ENCODE measurements around the gene NCAPG. TPM values are rescaled to one million over a fixed set of nuclear protein-coding genes. Genes with fewer than 3 reads are reported as not detected.

Gene NCAPG, protein sequence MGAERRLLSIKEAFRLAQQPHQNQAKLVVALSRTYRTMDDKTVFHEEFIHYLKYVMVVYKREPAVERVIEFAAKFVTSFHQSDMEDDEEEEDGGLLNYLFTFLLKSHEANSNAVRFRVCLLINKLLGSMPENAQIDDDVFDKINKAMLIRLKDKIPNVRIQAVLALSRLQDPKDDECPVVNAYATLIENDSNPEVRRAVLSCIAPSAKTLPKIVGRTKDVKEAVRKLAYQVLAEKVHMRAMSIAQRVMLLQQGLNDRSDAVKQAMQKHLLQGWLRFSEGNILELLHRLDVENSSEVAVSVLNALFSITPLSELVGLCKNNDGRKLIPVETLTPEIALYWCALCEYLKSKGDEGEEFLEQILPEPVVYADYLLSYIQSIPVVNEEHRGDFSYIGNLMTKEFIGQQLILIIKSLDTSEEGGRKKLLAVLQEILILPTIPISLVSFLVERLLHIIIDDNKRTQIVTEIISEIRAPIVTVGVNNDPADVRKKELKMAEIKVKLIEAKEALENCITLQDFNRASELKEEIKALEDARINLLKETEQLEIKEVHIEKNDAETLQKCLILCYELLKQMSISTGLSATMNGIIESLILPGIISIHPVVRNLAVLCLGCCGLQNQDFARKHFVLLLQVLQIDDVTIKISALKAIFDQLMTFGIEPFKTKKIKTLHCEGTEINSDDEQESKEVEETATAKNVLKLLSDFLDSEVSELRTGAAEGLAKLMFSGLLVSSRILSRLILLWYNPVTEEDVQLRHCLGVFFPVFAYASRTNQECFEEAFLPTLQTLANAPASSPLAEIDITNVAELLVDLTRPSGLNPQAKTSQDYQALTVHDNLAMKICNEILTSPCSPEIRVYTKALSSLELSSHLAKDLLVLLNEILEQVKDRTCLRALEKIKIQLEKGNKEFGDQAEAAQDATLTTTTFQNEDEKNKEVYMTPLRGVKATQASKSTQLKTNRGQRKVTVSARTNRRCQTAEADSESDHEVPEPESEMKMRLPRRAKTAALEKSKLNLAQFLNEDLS
- total RNA-seq = 1 to 10 TPM; 2.8 to 4.4 TPM
- long read RNA-seq, full-length matches to known transcripts = 4 of 8 reads
- long read RNA-seq, partial matches to known transcripts = 3 of 8 reads
- long read RNA-seq, other reads (novel, unspliced or antisense) = 1 of 8 reads

DNA sequence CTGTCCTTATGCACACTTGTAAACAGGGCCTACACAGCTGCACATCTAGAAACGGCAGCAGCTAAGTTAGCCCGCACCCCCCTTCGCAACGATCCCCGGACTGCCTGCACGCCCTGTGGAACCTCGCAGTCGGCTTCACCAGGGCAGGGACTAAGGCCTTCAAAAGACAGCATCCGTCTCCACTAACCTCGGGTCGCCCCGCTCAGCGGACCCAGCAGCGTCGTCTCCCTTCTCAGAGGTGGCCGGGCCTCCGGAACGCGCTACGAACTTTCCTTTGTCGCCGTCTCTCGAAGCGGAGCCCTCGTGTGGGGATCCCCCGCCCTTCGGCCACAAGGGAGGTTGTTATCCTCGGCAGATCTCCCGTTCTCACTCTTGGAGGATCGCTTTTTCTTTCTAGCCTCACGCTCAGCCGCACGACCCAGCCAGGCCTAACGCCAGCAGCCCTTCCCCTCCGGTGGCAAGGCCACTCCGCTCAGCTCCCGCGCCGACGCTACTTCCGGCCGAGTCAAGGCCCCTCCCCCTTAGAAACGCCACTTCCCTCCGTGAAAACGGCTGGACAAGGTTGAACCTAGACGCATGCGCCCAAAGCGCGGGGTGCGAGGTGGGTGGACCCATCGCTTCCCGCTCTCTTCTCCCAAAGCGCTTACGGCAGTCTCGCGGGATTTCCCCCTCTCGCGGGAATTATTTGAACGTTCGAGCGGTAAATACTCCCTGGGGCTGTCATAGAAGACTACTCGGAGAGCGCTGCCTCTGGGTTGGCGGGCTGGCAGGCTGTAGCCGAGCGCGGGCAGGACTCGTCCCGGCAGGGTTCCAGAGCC, at the start of gene NCAPG, which contains the start of gene DCAF16:
Gene NCAPG, plus strand, starts transcription at position 720 of the 818 bp plus-strand sequence. CDS start 99 bp downstream, outside the sequence.
Gene DCAF16, minus strand, starts transcription at position 498 of the 818 bp plus-strand sequence. CDS start 6,616 bp downstream, outside the sequence.
- peak; percentile 97 for ATAC-seq
- peak; percentile 99 for DNase-seq
- intact Hi-C loops (cut with DNase I, micrococcal nuclease) = loop anchor here in 1 of 2 donors (10.0 kb wide), 1 partner anchor 214 kb away; the partner anchor contains the start of gene LCORL

DNA sequence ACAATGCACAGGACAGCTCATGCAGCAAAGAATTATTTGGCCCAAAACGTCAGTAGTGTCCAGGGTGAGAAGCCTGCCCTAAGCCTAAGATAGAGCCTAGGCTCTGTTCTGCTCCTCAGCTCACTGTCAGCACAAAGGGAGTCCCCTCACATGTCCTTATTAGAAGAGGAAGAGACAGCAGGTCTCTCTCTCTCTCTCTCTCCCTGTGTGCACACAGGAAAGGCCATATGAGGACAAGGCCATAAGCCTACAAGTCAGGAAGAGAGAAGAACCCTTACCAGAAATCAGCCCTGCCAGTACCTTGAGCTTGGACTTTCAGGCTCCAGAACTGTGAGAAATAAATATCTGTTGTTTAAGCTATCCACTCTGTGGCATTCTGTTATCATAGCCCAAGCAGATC, 49.7 kb upstream of the NCAPG start:
- intact Hi-C loops (cut with DNase I, micrococcal nuclease) = no loop called here
- ATAC-seq (no peak), DNase-seq (no peak)

DNA sequence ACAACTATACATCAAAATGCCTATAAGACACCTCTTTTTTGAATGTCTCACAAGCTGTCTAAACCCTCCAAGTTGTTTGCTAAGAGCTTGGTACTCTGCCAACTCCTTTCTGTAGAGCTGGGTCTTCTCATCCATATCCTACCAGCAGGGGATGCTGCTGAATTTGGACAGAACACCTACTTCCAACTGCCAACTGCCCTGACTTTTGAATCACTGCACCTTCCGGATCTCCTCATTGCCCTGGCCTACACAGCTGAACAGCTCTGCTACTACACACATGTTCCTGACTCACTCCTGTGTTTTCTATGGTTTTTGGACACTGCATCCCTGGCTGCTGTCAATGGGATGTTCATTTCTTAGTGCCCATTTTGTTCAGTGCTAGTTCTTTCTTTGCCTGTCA, 48.1 kb upstream of the NCAPG start:
- ATAC-seq (no peak), DNase-seq (no peak)
- intact Hi-C loops (cut with DNase I, micrococcal nuclease) = no loop called here

DNA sequence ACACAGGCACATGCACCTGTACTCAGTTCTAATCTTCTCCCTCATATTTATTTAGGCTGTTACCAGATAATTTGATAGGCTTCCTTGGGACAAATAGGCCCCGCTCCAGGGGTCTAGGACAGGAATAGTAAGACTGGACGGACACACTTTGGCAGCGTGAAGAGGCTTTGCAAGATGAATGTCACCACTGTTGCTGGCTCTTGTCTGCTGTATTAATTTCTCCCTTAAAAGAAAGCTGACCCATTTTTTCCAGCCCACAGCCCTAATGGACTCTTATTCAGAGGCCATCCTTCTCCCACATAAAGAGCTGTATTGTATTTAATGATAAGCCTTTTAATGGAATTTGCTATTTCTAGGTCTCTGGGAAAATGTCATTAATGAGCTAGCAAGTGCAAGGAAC, 47.4 kb upstream of the NCAPG start:
- intact Hi-C loops (cut with DNase I, micrococcal nuclease) = no loop called here
- ATAC-seq (no peak), DNase-seq (no peak)

DNA sequence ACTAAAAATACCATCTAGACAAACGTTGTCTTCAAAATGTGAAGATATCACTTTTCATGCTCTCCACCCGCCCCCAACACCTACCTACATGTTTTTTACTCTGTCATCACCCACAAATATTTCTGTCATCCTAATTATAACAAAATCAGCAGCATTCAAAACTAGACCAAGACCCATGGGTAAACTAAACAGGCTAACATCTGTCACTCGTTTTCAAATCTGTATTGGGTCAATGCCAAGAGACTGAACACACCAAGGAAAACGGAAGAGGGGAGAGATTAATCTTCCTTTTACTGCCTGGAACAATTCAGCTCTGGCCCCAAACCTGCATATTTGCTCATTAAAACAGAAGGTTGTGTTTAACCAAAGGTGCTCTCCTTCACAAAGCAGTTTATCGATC, 46.8 kb upstream of the NCAPG start:
- ATAC-seq = no peak
- DNase-seq = no peak
- intact Hi-C loops (cut with DNase I, micrococcal nuclease) = no loop called here

DNA sequence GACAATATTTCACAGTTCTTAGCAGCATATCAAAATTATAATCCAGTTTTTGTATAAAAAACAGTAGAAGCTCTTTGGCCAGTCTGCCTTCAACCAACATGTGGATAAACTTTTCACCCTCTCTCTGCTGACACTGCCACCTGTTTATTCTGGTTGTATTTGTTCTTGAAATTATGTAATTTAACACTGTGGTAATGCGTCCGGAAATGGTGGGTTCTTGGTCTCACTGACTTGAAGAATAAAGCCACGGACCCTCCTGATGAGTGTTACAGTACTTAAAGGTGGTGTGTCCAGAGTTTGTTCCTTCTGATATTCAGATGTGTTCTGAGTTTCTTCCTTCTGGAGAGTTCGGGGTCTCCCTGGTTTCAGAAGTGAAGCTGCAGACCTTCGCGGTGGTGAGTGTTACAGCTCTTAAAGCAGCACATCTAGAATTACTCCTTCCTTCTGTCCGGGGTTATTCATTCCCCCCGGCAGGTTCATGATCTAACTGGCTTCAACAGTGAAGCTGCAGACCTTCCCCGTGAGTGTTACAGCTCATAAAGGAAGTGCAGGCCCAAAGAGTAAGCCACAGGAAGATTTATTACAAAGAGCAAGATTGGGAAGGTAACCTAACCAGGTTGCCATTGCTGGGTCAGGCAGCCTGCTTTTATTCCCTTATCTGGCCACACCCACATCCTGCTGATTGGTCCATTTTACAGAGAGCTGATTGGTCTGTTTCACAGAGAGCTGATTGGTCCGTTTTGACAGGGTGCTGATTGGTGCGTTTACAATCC, 45.1 kb upstream of the NCAPG start:
- intact Hi-C loops (cut with DNase I, micrococcal nuclease) = no loop called here
- no peak for ATAC-seq
- DNase-seq = no peak

DNA sequence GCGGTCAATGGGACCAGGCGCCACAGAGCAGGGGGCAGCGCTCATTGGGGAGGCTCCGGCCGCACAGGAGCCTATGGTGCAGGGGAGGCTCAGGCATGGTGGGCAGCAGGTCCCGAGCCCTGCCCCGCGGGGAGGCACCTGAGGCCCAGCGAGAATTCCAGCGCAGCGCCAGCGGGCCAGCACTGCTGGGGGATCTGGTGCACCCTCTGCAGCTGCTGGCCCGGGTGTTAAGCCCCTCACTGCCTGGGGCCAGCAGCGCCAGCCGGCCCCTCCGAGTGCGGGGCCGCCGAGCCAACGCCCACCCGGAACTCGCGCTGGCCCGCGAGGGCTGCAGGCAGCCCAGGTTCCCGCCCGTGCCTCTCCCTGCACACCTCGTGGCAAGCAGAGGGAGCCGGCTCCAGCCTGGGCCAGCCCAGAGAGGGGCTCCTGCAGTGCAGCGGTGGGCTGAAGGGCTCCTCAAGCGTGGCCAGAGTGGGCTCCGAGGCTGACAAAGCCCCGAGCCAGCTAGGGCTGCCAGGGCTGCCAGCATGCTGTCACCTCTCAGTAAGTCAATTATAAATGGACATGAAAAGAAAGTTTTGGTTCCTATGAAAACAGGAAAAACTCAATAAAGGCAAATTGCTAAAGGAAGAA, 43.8 kb upstream of the NCAPG start:
- DNase-seq (no peak), ATAC-seq (no peak)
- intact Hi-C loops (cut with DNase I, micrococcal nuclease) = no loop called here

DNA sequence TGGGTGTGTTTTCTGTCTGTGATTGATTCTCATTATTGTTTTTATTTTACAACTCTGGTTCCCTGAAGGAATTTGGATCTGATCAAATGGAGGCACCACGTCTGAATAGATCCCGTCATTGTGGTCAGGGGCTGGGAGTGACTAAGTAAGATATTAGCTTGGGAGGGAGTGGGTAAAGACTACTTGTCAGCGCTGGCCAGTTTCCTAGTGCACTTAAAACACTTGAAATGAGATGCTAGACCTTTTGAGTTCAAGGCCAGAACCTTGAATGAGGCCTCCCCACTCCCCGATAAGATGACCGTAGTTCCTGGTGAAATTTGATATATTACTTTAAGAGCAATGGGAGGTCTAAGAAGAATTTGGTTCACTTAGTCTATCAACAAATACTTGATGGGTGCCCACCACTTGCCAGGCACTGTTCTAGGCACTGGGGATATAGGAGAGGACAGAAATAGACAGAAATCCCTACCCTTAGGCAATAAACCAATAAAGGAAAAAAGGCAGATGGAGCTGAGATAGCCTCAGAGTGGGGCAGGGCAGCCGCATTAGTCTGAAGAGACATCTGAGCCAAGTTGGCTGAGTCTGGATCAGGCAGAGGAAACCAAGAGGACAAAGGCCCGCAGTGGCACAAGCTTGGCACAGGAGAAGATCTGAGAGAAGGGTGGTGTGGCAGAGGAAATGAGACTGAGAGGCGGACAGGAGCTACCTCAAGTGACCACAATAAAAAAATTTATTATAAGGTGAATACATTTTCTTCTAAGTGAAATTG, 41.2 kb upstream of the NCAPG start:
- DNase-seq (no peak), ATAC-seq (no peak)
- intact Hi-C loops (cut with DNase I, micrococcal nuclease) = no loop called here

DNA sequence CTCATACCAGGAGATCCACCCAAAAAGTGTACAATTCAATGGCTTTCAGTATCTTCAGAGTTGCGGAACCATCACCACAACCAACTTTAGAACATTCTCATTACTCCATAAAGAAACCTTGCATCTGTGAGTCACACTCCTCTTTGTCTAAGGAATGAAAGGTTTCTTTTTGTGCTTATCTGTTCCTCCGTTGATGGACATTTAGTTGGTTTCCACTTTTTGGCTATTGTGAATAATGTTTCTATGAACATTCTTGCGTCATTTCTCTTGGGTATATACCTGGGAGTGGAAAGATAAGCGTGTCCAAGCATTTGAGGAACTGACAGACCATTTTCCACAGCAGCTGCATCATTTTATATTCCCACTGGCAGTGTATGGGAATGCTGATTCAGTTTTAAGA, 39.9 kb upstream of the NCAPG start:
- DNase-seq (no peak), ATAC-seq (no peak)
- intact Hi-C loops (cut with DNase I, micrococcal nuclease) = no loop called here

DNA sequence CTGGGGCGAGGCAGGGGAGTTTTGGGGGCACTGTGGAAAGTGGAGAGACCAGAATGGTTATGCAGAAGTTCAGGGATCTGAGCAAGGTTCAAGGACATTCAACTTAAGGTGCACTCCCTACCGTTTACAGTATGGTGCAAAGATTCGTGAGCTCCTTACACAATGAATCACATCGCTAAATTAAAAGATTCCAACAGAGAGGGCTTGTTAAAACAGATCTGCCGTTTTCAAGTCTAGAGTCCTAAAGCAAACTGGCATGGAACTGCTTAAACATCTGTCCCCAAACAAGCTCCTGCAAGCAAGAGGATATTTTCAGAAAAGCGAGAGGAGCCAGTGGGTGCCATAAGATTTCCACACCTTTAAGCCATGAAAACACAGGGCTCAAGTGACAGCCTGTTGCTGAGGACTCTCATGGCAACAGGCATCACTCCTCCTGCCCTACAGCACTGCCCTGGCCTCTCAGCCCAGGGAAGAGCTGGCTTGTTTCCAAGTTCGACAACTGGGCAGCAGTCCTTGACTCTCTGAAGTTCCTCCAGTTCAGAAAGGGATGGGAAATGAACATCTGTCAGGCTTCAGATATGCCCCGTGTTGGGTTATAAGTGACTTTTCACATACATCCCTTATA, 39.4 kb upstream of the NCAPG start:
- intact Hi-C loops (cut with DNase I, micrococcal nuclease) = no loop called here
- DNase-seq = no peak
- no peak for ATAC-seq

DNA sequence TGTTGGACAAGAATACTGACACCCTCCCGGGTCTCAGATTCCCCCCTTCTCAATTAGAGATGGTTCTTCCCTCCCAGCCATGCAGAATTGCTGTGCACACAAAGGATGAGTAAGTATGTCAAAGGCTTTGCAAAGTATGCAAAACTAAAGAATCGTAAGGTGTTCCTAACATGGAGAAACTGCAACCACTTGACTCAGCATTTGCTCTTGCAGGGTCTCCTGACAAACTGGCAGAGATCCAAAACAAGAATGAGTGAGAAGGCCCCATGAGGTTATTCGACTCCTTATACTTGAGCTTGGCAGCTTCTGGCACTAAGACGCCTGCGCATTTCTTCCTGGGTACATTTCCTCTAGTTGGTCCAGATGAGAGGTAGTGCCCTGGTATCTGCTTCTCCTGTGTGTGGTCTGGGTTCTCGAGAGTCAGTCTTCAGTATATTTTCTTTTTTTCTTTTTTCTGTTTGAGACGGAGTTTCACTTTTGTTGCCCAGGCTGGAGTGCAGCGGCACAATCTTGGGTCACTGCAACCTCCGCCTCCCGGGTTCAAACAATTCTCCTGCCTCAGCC, 37.6 kb upstream of the NCAPG start:
- DNase-seq (no peak), ATAC-seq (no peak)
- intact Hi-C loops (cut with DNase I, micrococcal nuclease) = no loop called here

DNA sequence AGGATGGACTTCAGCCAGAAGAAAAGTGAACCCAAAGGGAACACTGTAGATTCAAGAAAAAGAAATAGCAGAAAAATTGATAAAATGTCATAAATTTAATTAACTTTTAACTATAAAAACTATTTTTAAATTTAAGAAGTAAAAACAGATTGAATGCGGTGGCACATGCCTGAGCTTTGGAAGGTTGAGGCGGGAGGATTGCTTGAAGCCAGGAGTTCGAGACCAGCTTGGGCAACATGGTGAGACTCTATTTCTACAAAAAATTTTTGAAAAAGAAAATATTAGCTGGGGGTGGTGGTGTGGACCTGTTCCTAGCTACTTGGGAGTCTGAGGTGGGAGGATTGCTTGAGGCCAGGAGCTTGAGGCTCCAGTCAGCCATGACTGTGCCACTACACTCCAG, 32.3 kb upstream of the NCAPG start:
- DNase-seq (no peak), ATAC-seq (no peak)
- intact Hi-C loops (cut with DNase I, micrococcal nuclease) = no loop called here

DNA sequence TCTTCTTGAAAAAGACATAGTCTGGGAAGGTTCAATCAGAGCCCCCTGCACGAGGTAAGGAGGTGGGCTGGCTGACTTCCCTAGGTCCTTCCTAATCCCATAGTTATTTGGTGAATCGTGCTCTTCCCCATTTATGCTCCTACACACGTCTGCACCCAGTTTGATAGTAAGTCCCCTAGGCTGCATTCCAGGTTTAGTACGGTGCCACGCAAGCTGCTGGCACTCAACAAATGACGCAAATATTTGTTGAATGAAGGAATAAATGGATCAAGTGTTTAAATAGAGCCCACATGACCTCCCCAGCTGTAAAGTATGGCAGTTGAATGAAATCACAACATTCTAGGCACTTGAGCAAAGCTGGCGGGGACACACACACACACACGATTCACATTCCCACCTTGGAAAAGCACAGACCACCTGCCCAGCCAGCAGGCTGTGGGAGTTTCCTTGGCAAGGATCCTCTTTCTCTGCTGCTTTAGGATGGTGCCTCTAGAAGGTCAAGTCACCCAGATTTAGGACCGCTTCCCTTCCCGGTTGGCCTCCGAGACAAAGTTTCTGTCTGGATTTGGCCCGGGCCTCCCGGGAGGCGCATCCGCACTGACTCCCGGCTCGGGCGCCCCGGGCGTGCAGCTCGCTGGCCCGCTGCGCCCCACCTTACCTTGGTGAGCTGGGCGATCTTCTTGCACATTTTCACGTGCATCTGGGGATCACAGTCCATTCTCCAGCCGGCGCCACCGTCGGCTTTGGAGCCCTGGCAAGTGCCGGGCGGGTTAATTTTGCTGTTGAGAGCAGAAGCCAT, 30.1 kb upstream of the NCAPG start:
- peak; percentile 41 for ATAC-seq
- intact Hi-C loops (cut with DNase I, micrococcal nuclease) = no loop called here
- DNase-seq = no peak

DNA sequence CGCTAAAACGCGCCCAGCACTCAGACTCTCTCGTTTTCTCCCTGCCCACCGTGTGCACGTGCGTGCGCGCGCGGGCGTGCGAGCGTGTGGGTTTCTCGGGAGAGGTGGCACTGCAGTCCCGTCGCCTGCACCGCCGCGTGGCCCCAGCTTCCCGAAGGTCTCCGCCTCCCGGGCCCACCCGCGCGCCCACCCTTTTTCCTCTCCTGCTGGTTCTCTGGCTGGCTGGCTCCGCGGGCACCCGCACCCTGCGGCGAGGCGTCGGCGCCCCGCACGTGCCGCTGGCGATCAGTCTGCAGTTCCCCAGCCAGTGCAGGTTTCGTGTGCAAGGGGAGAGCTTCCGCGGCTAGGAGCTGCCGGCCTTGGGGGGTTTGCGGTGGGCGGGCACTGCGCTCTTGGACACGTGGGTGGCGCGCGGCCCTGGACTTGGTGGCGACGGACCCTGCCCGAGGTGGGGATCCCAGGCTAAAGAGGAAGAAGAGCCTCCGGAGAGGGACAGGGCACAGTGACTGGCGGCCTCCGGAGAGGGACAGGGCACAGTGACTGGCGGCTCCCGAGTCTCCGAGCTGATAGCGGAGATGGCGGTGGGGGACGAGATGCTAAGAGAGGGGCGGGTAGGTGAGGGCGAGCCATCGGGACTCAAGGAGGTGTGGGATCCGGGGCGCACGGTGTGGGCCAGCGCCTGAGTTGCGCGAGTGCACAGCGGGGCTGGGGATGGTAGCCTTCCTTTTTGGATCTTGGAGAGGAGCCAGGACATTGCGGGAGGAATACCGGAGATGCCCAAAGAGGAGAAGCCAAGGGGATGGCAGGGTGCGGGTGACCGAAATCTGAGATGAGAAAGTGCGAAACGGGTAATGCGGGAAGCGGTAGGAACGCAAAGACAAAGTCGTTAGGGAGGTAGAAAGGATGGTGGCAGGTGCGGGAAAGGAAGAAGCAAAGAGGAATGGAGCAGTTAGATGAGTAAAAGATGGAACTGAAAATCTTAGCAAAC, 29.2 kb upstream of the NCAPG start, which contains the start of gene FAM184B:
Gene FAM184B, minus strand, starts transcription at position 322 of the 988 bp plus-strand sequence. CDS start 322 bp downstream, outside the sequence.
- no peak for DNase-seq
- intact Hi-C loops (cut with DNase I, micrococcal nuclease) = no loop called here
- ATAC-seq = peak; percentile 33
